Kidney epithelial cell (primary cell): ENCODE data around the gene PURA. TPM values are rescaled to one million over a fixed set of nuclear protein-coding genes. Genes with fewer than 3 reads are reported as not detected.

Experiments used
- DNase-seq: peaks from one replicate; pipeline ENCODE4 v3.0.0-alpha.2; 2010; ENCODE audit warnings: low read depth
- H3K27me3 ChIP-seq: 2 replicates; pipeline ENCODE4 v1.6.0; 2011; ENCODE audit warnings: low read length; ENCODE audit not compliant: control insufficient read depth, insufficient read depth
- H3K36me3 ChIP-seq: 2 replicates; pipeline ENCODE4 v1.5.1; 2011; ENCODE audit warnings: low read length; ENCODE audit not compliant: control insufficient read depth, insufficient read depth
- H3K4me3 ChIP-seq: 2 replicates; pipeline ENCODE4 v1.5.1; 2011; ENCODE audit warnings: low read depth, mild to moderate bottlenecking, control low read depth, low read length
- CTCF ChIP-seq: IDR thresholded peaks from 2 replicates; pipeline ENCODE4 v1.5.1; 2011; ENCODE audit warnings: mild to moderate bottlenecking, moderate library complexity, low read length, control low read depth, inconsistent platforms; ENCODE audit not compliant: insufficient read depth, poor library complexity, severe bottlenecking
- total RNA-seq: library from RNA; depleted of rRNA; stranded (reverse); fragments of >200 nt; gene quantifications from 2 replicates; pipeline ENCODE4 v1.2.3, GENCODE V29; 2015

PURA gene
- total RNA-seq, 1 donor from 2014 or later = 7.1 TPM

GRCh38 chr5:140111011-140111858 is 2.7 kb upstream of the PURA start:
- TF ChIP-seq CTCF = no peak
- Histone ChIP-seq H3K4me3 (no peak overlapping the region), H3K36me3 (no peaks in the 10 kb centered on the region), H3K27me3 (peaks cover 6% of the 10 kb centered on the region)
- DNase-seq = no peak

- H3K4me3 ChIP-seq = no peak overlapping the region
- no peak for DNase-seq
- H3K36me3 ChIP-seq = no peaks in the 10 kb centered on the region
- no peak for TF ChIP-seq CTCF
- peaks cover 6% of the 10 kb centered on the region for H3K27me3 ChIP-seq
Measured at GRCh38 chr5:140111859-140112551, 1.9 kb upstream of the PURA start.

- no peak for TF ChIP-seq CTCF
- peaks cover 6% of the 10 kb centered on the region for H3K27me3 ChIP-seq
- H3K4me3 ChIP-seq = peak overlapping the region; percentile 82
- H3K36me3 ChIP-seq = no peaks in the 10 kb centered on the region
- DNase-seq = no peak
Measured at GRCh38 chr5:140112685-140113179, 1.2 kb upstream of the PURA start.

GRCh38 chr5:140113180-140113698 is 670 bp upstream of the PURA start:
- no peak for DNase-seq
- Histone ChIP-seq H3K36me3 (no peaks in the 10 kb centered on the region), H3K4me3 (peak overlapping the region; percentile 82), H3K27me3 (peaks cover 6% of the 10 kb centered on the region)
- no peak for TF ChIP-seq CTCF

- H3K36me3 ChIP-seq = no peaks in the 10 kb centered on the region
- peak overlapping the region; percentile 82 for H3K4me3 ChIP-seq
- no peak for DNase-seq
- peaks cover 3% of the 10 kb centered on the region for H3K27me3 ChIP-seq
- no peak for TF ChIP-seq CTCF
Measured at GRCh38 chr5:140114341-140115185, 654 bp downstream of the PURA start.
